Skeletal muscle tissue (tissue), 4 donors: ENCODE data around the gene CPT1C. TPM values are rescaled to one million over a fixed set of nuclear protein-coding genes. Genes with fewer than 3 reads are reported as not detected.

ENCODE experiments used
- H3K27ac ChIP-seq: one replicate; pipeline ENCODE4 v1.7.0; 2013; ENCODE audit warnings: mild to moderate bottlenecking, low read depth, low read length, inconsistent platforms
- H3K27me3 ChIP-seq, 3 donors: one replicate each; pipeline ENCODE4 v1.7.0; 2013; ENCODE audit warnings: low read length in 3 of 3; ENCODE audit not compliant: control insufficient read depth in 3 of 3, insufficient read depth in 3 of 3
- H3K36me3 ChIP-seq, 3 donors: one replicate each; pipeline ENCODE4 v1.7.0; 2013; ENCODE audit warnings: low read length in 3 of 3; ENCODE audit not compliant: control insufficient read depth in 3 of 3, insufficient read depth in 3 of 3
- H3K4me1 ChIP-seq, 3 donors: one replicate each; pipeline ENCODE4 v1.7.0; 2013; ENCODE audit warnings: low read length in 3 of 3, mild to moderate bottlenecking in 3 of 3; ENCODE audit not compliant: control insufficient read depth in 3 of 3, insufficient read depth in 3 of 3
- H3K4me3 ChIP-seq, 3 donors: one replicate each; pipeline ENCODE4 v1.7.0; 2013; ENCODE audit warnings: low read length in 3 of 3
- H3K9ac ChIP-seq, 3 donors: one replicate each; pipeline ENCODE4 v1.7.0; 2013; ENCODE audit warnings: low read length in 3 of 3, mild to moderate bottlenecking in 3 of 3, moderate library complexity in 2 of 3, low read depth in 1 of 3
- H3K9me3 ChIP-seq, 3 donors: one replicate each; pipeline ENCODE4 v1.7.0; 2013; ENCODE audit warnings: low read length in 3 of 3; ENCODE audit not compliant: control insufficient read depth in 3 of 3
- total RNA-seq: library from RNA; depleted of rRNA; stranded (reverse); fragments of >200 nt; gene quantifications from one replicate; pipeline ENCODE4 v1.2.3, GENCODE V29; 2014
- donor health status: Osteomylitis.

Gene CPT1C
- total RNA-seq, 1 donor from 2014 or later = 4.7 TPM

DNA sequence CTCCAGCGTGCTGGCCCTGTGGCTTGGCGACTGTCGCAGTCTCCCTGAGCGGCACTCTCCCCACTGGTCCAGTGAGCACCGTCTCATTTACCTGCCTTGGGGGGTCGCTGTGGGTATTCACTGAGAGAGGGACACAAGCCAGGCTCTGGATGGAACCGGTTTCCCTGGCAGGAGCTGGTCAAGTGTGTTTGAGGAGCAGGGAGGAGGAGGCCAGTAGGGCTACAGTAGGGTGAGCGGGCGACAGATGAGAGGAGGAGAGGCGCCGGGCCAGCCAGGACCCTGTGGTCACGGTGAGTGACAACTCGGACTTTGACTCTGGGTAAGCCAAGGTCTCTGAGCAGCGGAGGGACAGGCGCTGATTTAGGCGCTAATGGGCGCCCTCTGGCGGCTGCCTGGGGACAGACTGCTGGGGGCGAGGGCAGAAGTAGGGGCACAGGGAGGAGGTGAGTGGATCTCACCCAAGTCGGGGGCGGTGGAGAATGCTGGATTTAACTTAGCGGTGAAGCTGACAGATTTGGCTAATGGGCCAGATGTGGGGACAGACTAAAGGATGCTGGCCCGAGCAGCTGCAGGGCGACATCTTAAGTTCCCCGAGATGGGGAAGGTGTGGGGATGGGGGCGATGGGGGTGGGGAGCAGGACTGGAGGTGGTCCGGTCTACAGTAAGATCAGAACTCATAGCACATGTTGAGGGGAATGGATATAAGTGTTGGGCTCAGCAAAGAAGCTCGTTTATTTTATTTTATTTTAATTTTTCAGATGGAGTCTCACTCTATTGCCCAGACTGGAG lies 18.6 kb upstream of the CPT1C start:
- H3K27me3 ChIP-seq = no peaks in the 10 kb centered on the region
- H3K4me3 ChIP-seq = peak overlapping the region in 2 of 3 donors; percentile 40 to 58
- H3K9ac ChIP-seq = peak overlapping the region in 2 of 3 donors; percentile 62 to 80
- peaks cover 3 to 10% (median 3%) of the 10 kb centered on the region in 3 donors for H3K36me3 ChIP-seq
- H3K27ac ChIP-seq = peak overlapping the region; percentile 64
- H3K9me3 ChIP-seq = no peaks in the 10 kb centered on the region
- peaks cover 8 to 11% (median 10%) of the 10 kb centered on the region in 3 donors for H3K4me1 ChIP-seq

DNA sequence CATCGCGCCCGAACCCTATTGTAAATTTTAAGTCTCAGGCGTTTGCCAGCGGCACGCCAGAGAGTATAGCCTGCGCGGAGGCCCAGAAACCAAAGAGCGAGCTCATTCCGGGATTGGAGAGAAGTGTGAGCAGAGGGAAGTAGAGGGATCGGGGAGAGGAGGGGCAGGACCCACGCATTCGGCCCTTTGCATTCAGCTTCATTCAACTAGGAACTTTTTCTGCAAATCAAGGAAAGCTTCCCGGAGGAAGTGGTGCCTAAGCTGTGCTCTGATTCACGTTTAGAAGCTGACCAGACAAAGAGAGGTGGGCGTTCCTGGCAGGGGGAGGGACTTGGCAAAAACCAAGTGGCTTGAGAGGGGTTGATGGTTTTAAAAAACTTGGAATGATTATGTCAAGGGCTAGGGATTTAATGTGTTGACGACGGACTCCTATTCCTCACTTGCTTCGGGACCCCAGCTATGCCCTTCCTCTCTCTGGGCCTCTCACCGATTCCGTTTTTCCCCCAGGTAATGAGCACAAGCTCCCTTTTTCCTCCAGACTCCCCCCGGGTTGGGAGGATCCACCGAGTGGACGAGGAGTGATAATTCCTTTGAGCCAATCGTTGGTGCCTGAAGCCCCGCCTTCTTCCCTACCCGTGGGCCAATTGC lies 14.7 kb upstream of the CPT1C start:
- Histone ChIP-seq H3K27ac (peak overlapping the region; percentile 92), H3K36me3 (peaks cover 0 to 5% (median 0%) of the 10 kb centered on the region in 3 donors), H3K4me1 (peaks cover 38 to 46% (median 39%) of the 10 kb centered on the region in 3 donors), H3K9me3 (no peaks in the 10 kb centered on the region), H3K4me3 (peak overlapping the region; percentile 56 to 81 (median 81)), H3K27me3 (no peaks in the 10 kb centered on the region), H3K9ac (peak overlapping the region; percentile 55 to 97 (median 93))

DNA sequence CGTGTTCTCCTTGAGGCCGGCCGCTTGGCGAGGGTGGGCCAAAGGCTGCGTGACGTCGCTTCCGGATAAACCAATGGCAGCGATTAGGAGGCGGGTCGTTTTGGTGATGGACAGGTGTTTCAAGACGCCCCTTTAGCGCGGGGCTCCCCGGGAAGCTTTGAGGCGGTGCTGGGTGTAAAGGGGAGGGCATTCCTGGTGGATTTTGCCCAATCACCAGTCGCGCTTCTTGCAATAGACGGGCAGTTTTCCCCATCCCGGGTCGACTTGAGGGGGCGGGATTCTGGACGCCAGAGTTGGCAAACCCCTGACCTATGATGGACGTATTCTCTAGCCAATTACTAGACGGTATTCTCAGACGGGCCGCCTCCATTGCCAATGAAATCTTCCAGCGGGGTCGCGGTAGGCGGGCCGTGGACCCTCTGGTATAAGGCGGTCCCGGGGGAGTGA lies 14.1 kb upstream of the CPT1C start:
- Histone ChIP-seq H3K4me1 (peaks cover 40 to 49% (median 40%) of the 10 kb centered on the region in 3 donors), H3K36me3 (peaks cover 2 to 7% (median 2%) of the 10 kb centered on the region in 3 donors), H3K9ac (peak overlapping the region; percentile 98 to 100 (median 99)), H3K27ac (peak overlapping the region; percentile 98), H3K9me3 (no peaks in the 10 kb centered on the region), H3K4me3 (peak overlapping the region; percentile 93 to 99 (median 98)), H3K27me3 (no peaks in the 10 kb centered on the region)

DNA sequence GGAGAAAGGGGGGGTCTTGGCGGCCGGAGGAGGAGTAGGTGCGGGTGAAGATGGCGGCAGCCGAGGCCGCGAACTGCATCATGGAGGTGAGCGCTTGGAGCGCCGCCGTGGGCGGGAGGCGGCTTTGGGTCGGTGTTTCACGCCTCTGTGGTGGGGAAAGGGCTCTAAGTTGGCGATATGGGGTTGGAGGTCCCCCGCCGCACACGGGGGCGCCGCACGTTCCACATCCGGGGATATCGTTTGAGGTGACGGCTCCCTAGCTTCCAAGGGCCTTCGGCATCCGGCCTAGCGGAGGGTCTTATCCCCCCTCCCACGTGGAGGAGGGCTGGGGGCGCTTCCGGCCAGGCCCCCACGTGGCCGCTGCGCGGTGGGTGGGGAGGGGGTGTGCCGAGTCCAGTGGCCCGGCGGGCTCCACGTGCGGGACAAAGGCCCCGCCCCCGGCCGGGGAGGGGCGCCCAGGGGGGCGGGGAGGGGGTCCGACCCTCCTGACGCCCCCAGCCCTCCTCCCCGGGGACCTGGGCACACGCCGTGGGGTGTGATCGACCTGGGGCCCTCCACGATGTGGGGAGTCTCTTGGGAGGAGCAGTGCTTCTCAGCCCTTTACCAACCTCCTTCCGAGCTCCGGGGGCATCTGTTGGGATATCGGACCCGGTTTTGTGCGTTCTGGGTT lies 13.6 kb upstream of the CPT1C start, which contains the start of gene PRMT1:
PRMT1 (plus strand) TSS at position 41 of the 670 bp plus-strand sequence; CDS start at position 51, 10 bp downstream.
- H3K9me3 ChIP-seq = no peaks in the 10 kb centered on the region
- peaks cover 39 to 50% (median 40%) of the 10 kb centered on the region in 3 donors for H3K4me1 ChIP-seq
- H3K27ac ChIP-seq = peak within 1 kb of the TSS; percentile 98

DNA sequence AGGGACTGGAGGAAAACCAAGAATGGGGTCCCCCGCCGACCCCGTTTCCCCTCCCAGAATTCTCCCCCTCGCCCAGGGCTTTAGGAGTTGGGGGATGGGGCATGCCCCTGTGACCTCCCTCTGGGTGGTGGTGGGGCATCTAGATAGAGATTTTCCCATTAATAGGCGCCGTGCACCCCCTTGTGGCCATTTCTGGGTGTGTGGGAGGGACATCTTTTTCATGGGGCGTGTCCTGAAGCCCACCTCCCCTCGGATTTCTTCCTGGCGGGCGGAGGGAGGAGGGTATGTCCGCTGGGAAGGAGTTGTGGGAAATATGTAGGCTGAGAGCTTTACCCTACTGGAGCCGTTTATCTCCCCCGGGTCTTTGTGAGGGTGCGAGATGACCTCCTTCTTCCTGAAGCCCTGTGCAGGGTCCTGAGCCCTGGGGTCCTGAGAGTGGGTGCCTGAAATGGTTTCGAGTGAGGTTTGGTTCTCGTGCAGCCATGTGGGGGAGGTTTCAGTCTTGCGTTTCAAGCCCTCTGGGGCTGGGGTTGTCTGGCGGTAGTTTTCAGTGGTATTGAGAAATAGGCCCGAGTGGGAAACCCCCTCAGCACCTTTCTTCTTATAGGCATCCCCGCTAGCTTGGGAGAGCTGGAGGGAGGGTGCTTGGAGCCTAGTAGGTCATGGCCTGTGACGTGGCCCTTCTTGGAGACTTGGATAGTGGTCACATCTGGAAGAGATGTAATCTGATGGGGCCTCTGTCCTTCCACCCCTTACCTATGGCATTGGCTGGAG lies 12.8 kb upstream of the CPT1C start:
- H3K4me3 ChIP-seq = peak overlapping the region; percentile 93 to 99 (median 98)

More for the DNA sequence above, 13.6 kb upstream of the CPT1C start, which contains the start of gene PRMT1:
- Histone ChIP-seq H3K9ac (peak within 1 kb of the TSS; percentile 98 to 100 (median 99)), H3K36me3 (peaks cover 7 to 12% (median 8%) of the 10 kb centered on the region in 3 donors), H3K27me3 (no peaks in the 10 kb centered on the region), H3K4me3 (peak within 1 kb of the TSS; percentile 93 to 99 (median 98))

DNA sequence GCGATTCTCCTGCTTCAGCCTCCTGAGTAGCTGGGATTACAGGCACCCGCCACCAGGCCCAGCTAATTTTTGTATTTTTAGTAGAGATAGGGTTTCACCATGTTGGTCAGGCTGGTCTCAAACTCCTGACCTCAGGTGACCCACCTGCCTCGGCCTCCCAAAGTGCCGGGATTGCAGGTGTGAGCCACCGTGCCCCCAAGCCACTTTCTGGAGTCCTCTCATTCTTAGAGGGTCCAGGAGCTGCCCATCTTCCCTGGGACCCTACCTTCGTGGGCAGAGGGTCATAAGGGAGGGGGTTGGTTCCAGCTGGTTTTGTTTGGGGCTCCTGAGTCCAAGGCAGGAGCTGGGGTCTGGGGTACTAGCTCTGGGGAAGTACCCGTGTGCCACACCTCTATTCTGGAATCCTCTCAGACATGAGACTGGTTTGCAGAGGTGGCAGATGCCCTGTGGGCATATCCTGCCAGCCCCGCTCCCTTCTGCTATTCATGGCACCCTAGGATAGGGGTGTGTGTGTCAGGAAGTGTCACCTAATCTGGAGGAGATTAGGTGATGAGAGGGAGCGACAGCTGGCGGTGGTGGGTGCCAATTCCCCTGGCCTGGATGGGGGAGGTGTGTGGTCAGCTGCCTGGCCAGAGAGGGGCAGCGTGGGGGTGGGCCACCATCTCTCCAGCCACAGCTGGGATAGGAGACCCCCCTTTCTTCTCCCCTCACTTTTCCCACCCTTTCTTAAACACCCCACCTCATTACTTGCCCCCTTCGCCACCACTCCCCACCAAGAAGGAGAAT lies 11.7 kb upstream of the CPT1C start:
- H3K36me3 ChIP-seq = peaks cover 19 to 24% (median 20%) of the 10 kb centered on the region in 3 donors
- H3K9ac ChIP-seq = peak overlapping the region; percentile 81 to 83 (median 82)
- H3K27me3 ChIP-seq = no peaks in the 10 kb centered on the region
- no peaks in the 10 kb centered on the region for H3K9me3 ChIP-seq
- peak overlapping the region; percentile 52 to 64 (median 56) for H3K4me3 ChIP-seq
- peak overlapping the region; percentile 98 for H3K27ac ChIP-seq
- H3K4me1 ChIP-seq = peaks cover 38 to 52% (median 40%) of the 10 kb centered on the region in 3 donors

More for the DNA sequence above, 12.8 kb upstream of the CPT1C start:
- H3K36me3 ChIP-seq = peaks cover 11 to 18% (median 11%) of the 10 kb centered on the region in 3 donors
- peak overlapping the region; percentile 60 to 100 (median 99) for H3K9ac ChIP-seq
- H3K27me3 ChIP-seq = no peaks in the 10 kb centered on the region
- H3K4me1 ChIP-seq = peaks cover 38 to 52% (median 40%) of the 10 kb centered on the region in 3 donors
- H3K9me3 ChIP-seq = no peaks in the 10 kb centered on the region
- peak overlapping the region; percentile 98 for H3K27ac ChIP-seq

DNA sequence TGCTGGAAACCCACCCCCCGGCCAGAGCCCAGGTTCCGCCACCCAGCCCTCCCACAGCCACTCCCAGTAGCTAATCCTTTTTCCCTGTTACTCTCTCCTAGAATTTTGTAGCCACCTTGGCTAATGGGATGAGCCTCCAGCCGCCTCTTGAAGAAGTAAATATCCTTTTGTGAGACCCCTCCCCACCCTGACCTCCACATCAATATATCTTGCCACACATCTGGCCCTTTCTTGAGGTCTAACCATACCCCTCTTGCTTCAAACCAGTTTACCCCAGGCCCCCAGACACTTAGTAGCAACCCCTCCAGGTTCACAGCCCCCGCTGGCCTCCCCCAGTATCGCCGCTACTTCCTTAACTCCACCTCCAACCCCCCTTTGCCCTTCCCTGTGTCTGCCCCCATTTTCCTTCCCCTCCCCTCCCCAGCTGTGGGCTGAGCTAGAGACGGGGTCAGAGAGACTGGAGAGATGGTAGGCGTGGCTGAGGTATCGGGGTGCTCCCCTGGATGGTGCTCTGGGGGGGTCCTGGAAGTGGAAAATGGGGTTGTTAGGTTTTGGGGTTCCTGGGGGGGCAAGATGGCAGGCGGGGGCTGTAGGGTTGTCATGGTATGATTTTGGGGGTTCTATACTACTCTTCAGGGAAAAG lies 11.0 kb upstream of the CPT1C start:
- H3K27me3 ChIP-seq = no peaks in the 10 kb centered on the region
- H3K9me3 ChIP-seq = no peaks in the 10 kb centered on the region
- peaks cover 25 to 32% (median 26%) of the 10 kb centered on the region in 3 donors for H3K36me3 ChIP-seq
- peak overlapping the region; percentile 81 to 83 (median 82) for H3K9ac ChIP-seq
- peaks cover 38 to 52% (median 40%) of the 10 kb centered on the region in 3 donors for H3K4me1 ChIP-seq
- peak overlapping the region; percentile 52 to 64 (median 56) for H3K4me3 ChIP-seq
- peak overlapping the region; percentile 98 for H3K27ac ChIP-seq
